Esophagus squamous epithelium (tissue), 5 donors: ENCODE results near the gene SPAG8. TPM values are rescaled to one million over a fixed set of nuclear protein-coding genes. Genes with fewer than 3 reads are reported as not detected.
A peak's percentile ranks its signal among the peaks of the same experiment; 100 is the strongest.

Experiments used
- DNase-seq: peaks from one replicate; lab custom pipeline; 2025; lab: John Stamatoyannopoulos, UW
- H3K27ac ChIP-seq, 4 donors: fragments of 200-600 bp; sonication (generic); one replicate each; pipeline ENCODE4 v1.5.1; 2016 to 2019; ENCODE audit warnings: mild to moderate bottlenecking in 1 of 4
- H3K27me3 ChIP-seq, 4 donors: fragments of 200-600 bp; sonication (generic); 1 replicate in 3 of 4; 2 replicates in 1 of 4; pipeline versions ENCODE4 v1.5.1 to v1.6.0; 2017 to 2021; ENCODE audit warnings: antibody characterized with exemption in 1 of 4
- H3K36me3 ChIP-seq, 3 donors: fragments of 200-600 bp; sonication (generic); one replicate each; pipeline ENCODE4 v1.5.1; 2016 to 2019
- H3K4me1 ChIP-seq, 3 donors: fragments of 200-600 bp; sonication (generic); one replicate each; pipeline ENCODE4 v1.5.1; 2017 to 2019
- H3K4me3 ChIP-seq, 4 donors: fragments of 200-600 bp; sonication (generic); 1 replicate in 3 of 4; 2 replicates in 1 of 4; pipeline ENCODE4 v1.5.1; 2016 to 2019; ENCODE audit warnings: mild to moderate bottlenecking in 2 of 4, moderate library complexity in 1 of 4
- H3K9me3 ChIP-seq, 3 donors: fragments of 200-600 bp; sonication (generic); one replicate each; pipeline ENCODE4 v1.5.1; 2016 to 2019
- CTCF ChIP-seq, 6 experiments: fragments of 450-650 bp in 4 of 6; fragments of 200-600 bp in 2 of 6; sonication (generic) in 2 of 6; IDR thresholded peaks; one replicate each; pipeline ENCODE4 v1.5.1; 2016 to 2019; ENCODE audit warnings: antibody characterized with exemption in 6 of 6, mild to moderate bottlenecking in 4 of 6, moderate library complexity in 4 of 6
- POLR2A ChIP-seq, 4 donors: fragments of 450-650 bp; IDR thresholded peaks; one replicate each; pipeline ENCODE4 v1.6.1; 2017; ENCODE audit warnings: antibody characterized with exemption in 4 of 4, mild to moderate bottlenecking in 4 of 4, moderate library complexity in 3 of 4
- WGBS, 2 donors: methylation state at CpG; one replicate each; pipeline ENCODE4 v1.1.5; 2018; 5-methylcytosine and 5-hydroxymethylcytosine counted together
- intact Hi-C: fragments of 100-400 bp; cut with DNase I; formaldehyde crosslinking; loops from one replicate; pipeline ENCODE4 v1.15.0; 2022
- total RNA-seq, 4 donors: library from RNA; depleted of rRNA; stranded (reverse); fragments of >200 nt; gene quantifications; one replicate each; pipeline ENCODE4 v1.1.0, GENCODE V29; 2016
- donor health status: DM: yes; HTN: yes; CAD: no.

SPAG8 gene
- total RNA-seq, 4 donors from 2014 or later = not detected

GRCh38 chr9:35771943-35772342 is 40.1 kb downstream of the SPAG8 start:
- 64 to 79% methylated on average over 3 of the region's 3 CpGs for WGBS, 2 donors
- Histone ChIP-seq H3K4me1 (peaks cover 0 to 20% (median 7%) of the 10 kb centered on the region in 3 donors), H3K4me3 (no peak overlapping the region), H3K27me3 (peaks cover 0 to 42% (median 0%) of the 10 kb centered on the region in 4 donors), H3K36me3 (no peaks in the 10 kb centered on the region), H3K27ac (peak overlapping the region in 2 of 4 donors; percentile 46 to 56), H3K9me3 (no peaks in the 10 kb centered on the region)
- DNase-seq = no peak
- no peak for TF ChIP-seq POLR2A (IDR thresholded peaks at IDR 0.05)
- TF ChIP-seq CTCF (IDR thresholded peaks at IDR 0.05) = no peak
- intact Hi-C loops = no loop called here

GRCh38 chr9:35771534-35771933 is 40.5 kb downstream of the SPAG8 start:
- no peaks in the 10 kb centered on the region for H3K36me3 ChIP-seq
- no peak overlapping the region for H3K4me3 ChIP-seq
- peaks cover 0 to 20% (median 7%) of the 10 kb centered on the region in 3 donors for H3K4me1 ChIP-seq
- peaks cover 0 to 46% (median 0%) of the 10 kb centered on the region in 4 donors for H3K27me3 ChIP-seq
- H3K9me3 ChIP-seq = no peaks in the 10 kb centered on the region
- no peak for DNase-seq
- WGBS, 2 donors = 8 to 44% methylated on average over 1 of the region's 1 CpG
- TF ChIP-seq CTCF (IDR thresholded peaks at IDR 0.05) (no peak), POLR2A (IDR thresholded peaks at IDR 0.05) (no peak)
- intact Hi-C loops = no loop called here
- H3K27ac ChIP-seq = peak overlapping the region in 3 of 4 donors; percentile 7 to 56 (median 46)

DNA sequence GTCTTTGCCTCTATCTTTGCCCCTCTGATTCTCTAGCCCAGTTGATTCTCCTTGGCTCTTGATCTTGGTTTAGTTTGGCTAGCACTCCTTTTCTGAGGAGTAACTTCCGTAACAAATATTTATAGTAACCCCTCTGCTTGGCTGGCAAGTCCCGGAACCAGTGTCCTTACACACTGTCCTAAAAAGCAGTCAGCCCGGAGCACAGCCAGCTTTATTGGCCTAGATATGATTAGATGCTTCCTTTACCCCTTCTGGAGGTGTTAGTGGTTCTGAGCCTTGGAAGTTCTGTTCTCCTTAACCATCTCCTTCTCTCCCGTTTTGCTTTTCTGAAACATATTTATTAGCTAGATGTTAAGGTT is 41.0 kb downstream of the SPAG8 start:
- WGBS, 2 donors = 26 to 39% methylated on average over 4 of the region's 4 CpGs
- intact Hi-C loops = no loop called here
- DNase-seq = no peak
- H3K27me3 ChIP-seq = peaks cover 0 to 51% (median 0%) of the 10 kb centered on the region in 4 donors
- no peaks in the 10 kb centered on the region for H3K9me3 ChIP-seq
- no peak overlapping the region for H3K4me3 ChIP-seq
- no peaks in the 10 kb centered on the region for H3K36me3 ChIP-seq
- peak overlapping the region in 3 of 4 donors; percentile 22 to 56 (median 46) for H3K27ac ChIP-seq
- peaks cover 0 to 20% (median 7%) of the 10 kb centered on the region in 3 donors for H3K4me1 ChIP-seq
- TF ChIP-seq CTCF (IDR thresholded peaks at IDR 0.05) = no peak
- TF ChIP-seq POLR2A (IDR thresholded peaks at IDR 0.05) = no peak

GRCh38 chr9:35769763-35770162 is 42.3 kb downstream of the SPAG8 start:
- H3K4me3 ChIP-seq = no peak overlapping the region
- H3K36me3 ChIP-seq = no peaks in the 10 kb centered on the region
- no peak overlapping the region for H3K27ac ChIP-seq
- WGBS, 2 donors = 86 to 90% methylated on average over 1 of the region's 1 CpG
- intact Hi-C loops = no loop called here
- no peak for DNase-seq
- TF ChIP-seq POLR2A (IDR thresholded peaks at IDR 0.05) = no peak
- no peak for TF ChIP-seq CTCF (IDR thresholded peaks at IDR 0.05)
- H3K4me1 ChIP-seq = peaks cover 0 to 20% (median 7%) of the 10 kb centered on the region in 3 donors
- H3K27me3 ChIP-seq = peaks cover 0 to 64% (median 0%) of the 10 kb centered on the region in 4 donors
- no peaks in the 10 kb centered on the region for H3K9me3 ChIP-seq

DNA sequence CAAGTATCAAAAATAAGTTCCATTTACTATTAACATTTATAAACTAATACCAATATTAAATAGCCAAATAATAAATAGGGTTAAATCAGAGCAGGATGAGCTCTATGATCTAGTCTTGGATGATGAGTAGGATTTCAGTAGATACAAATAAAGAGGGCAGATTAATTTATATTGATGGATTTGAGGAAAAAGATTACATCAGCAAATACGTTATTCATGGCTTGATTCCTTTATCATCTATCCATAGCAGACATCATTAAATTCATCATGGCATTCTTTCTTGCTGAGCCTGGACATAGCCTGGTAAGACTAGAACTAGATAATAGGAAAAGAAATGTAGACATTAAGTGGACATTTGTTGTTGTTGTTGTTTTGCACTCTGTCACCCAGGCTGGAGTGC is 44.6 kb downstream of the SPAG8 start:
- no peak for DNase-seq
- H3K27me3 ChIP-seq = peaks cover 0 to 68% (median 0%) of the 10 kb centered on the region in 4 donors
- no peak overlapping the region for H3K27ac ChIP-seq
- peaks cover 0 to 32% (median 7%) of the 10 kb centered on the region in 3 donors for H3K4me1 ChIP-seq
- 86 to 89% methylated on average over 1 of the region's 1 CpG for WGBS, 2 donors
- no peak overlapping the region for H3K4me3 ChIP-seq
- TF ChIP-seq CTCF (IDR thresholded peaks at IDR 0.05) (no peak), POLR2A (IDR thresholded peaks at IDR 0.05) (no peak)
- H3K36me3 ChIP-seq = no peaks in the 10 kb centered on the region
- H3K9me3 ChIP-seq = no peaks in the 10 kb centered on the region
- intact Hi-C loops = no loop called here
